Mesenchymal stem cell (in vitro differentiated cells and primary cell): ENCODE measurements around the gene TOR4A.

Experiments used
- DNase-seq: peaks from one replicate; pipeline ENCODE4 v3.0.0-alpha.2; 2013
- H2AFZ ChIP-seq: one replicate; pipeline ENCODE4 v1.6.1; 2013; ENCODE audit warnings: low read depth, mild to moderate bottlenecking, control low read depth, inconsistent platforms, low read length, moderate library complexity
- H2AK5ac ChIP-seq: 2 replicates; pipeline ENCODE4 v1.6.1; 2013; ENCODE audit warnings: low read length, moderate library complexity, mild to moderate bottlenecking, inconsistent platforms; ENCODE audit not compliant: severe bottlenecking
- H2BK120ac ChIP-seq: one replicate; pipeline ENCODE4 v1.6.1; 2013; ENCODE audit warnings: low read depth, mild to moderate bottlenecking, inconsistent platforms, low read length, moderate library complexity
- H2BK12ac ChIP-seq, 2 experiments: one replicate each; pipeline ENCODE4 v1.6.1; 2013; ENCODE audit warnings: inconsistent platforms in 2 of 2, low read length in 2 of 2, mild to moderate bottlenecking in 2 of 2, moderate library complexity in 2 of 2, control low read depth in 1 of 2
- H2BK15ac ChIP-seq: one replicate; pipeline ENCODE4 v1.6.1; 2013; ENCODE audit warnings: mild to moderate bottlenecking, low read depth, inconsistent platforms; ENCODE audit not compliant: poor library complexity, severe bottlenecking
- H2BK5ac ChIP-seq: 2 replicates; pipeline ENCODE4 v1.6.1; 2013; ENCODE audit warnings: low read depth, mild to moderate bottlenecking, low read length, control low read depth, inconsistent platforms; ENCODE audit not compliant: poor library complexity, severe bottlenecking
- H3K14ac ChIP-seq, 2 experiments: one replicate each; pipeline ENCODE4 v1.6.1; 2013; ENCODE audit warnings: inconsistent platforms in 2 of 2, low read length in 2 of 2, control low read depth in 1 of 2, mild to moderate bottlenecking in 1 of 2, moderate library complexity in 1 of 2
- H3K18ac ChIP-seq, 2 experiments: one replicate each; pipeline ENCODE4 v1.6.1; 2013; ENCODE audit warnings: inconsistent platforms in 2 of 2, low read length in 2 of 2, control low read depth in 1 of 2, low read depth in 1 of 2, mild to moderate bottlenecking in 1 of 2
- H3K23ac ChIP-seq, 2 experiments: one replicate each; pipeline ENCODE4 v1.6.1; 2013; ENCODE audit warnings: inconsistent platforms in 2 of 2, low read length in 2 of 2, mild to moderate bottlenecking in 2 of 2, moderate library complexity in 2 of 2, control low read depth in 1 of 2
- H3K27ac ChIP-seq: 2 replicates; pipeline ENCODE4 v1.5.1; 2013; ENCODE audit warnings: mild to moderate bottlenecking, moderate library complexity, low read length, control low read depth, inconsistent platforms; ENCODE audit not compliant: poor library complexity, severe bottlenecking
- H3K27me3 ChIP-seq, 2 experiments: 2 replicates each; pipeline versions ENCODE4 v1.6.1 to v1.7.0; 2013; ENCODE audit warnings: low read length in 2 of 2, mild to moderate bottlenecking in 2 of 2, moderate library complexity in 2 of 2, control low read depth in 1 of 2, inconsistent platforms in 1 of 2; ENCODE audit not compliant: control insufficient read depth in 1 of 2, insufficient read depth in 1 of 2
- H3K36me3 ChIP-seq, 2 experiments: 2 replicates each; pipeline versions ENCODE4 v1.6.1 to v1.7.0; 2013; ENCODE audit warnings: low read length in 2 of 2, control low read depth in 1 of 2, inconsistent platforms in 1 of 2, low read depth in 1 of 2, mild to moderate bottlenecking in 1 of 2; ENCODE audit not compliant: insufficient read depth in 2 of 2, control insufficient read depth in 1 of 2
- H3K4ac ChIP-seq, 2 experiments: one replicate each; pipeline ENCODE4 v1.6.1; 2013; ENCODE audit warnings: inconsistent platforms in 2 of 2, low read length in 2 of 2, mild to moderate bottlenecking in 2 of 2, moderate library complexity in 2 of 2, control low read depth in 1 of 2, low read depth in 1 of 2
- H3K4me1 ChIP-seq: 2 replicates; pipeline ENCODE4 v1.6.1; 2013; ENCODE audit warnings: low read depth, low read length, control low read depth; ENCODE audit not compliant: control insufficient read depth, insufficient read depth
- H3K4me2 ChIP-seq: 2 replicates; pipeline ENCODE4 v1.6.1; 2013; ENCODE audit warnings: low read length, mild to moderate bottlenecking, inconsistent platforms; ENCODE audit not compliant: poor library complexity, severe bottlenecking
- H3K4me3 ChIP-seq, 2 experiments: 2 replicates each; pipeline versions ENCODE4 v1.5.1 to v1.7.0; 2013; ENCODE audit warnings: low read length in 2 of 2, mild to moderate bottlenecking in 2 of 2, control low read depth in 1 of 2, low read depth in 1 of 2; ENCODE audit not compliant: insufficient read depth in 1 of 2
- H3K79me1 ChIP-seq: replicated peaks from 2 replicates; pipeline ENCODE4 v1.6.1; 2013; ENCODE audit warnings: mild to moderate bottlenecking, control low read depth, low read length, inconsistent platforms; ENCODE audit not compliant: poor library complexity, severe bottlenecking
- H3K9ac ChIP-seq: 2 replicates; pipeline ENCODE4 v1.7.0; 2013; ENCODE audit warnings: mild to moderate bottlenecking, low read length, moderate library complexity
- H3K9me3 ChIP-seq: 2 replicates; pipeline ENCODE4 v1.7.0; 2013; ENCODE audit warnings: mild to moderate bottlenecking, low read length; ENCODE audit not compliant: control insufficient read depth
- H4K8ac ChIP-seq: one replicate; pipeline ENCODE4 v1.6.1; 2013; ENCODE audit warnings: inconsistent platforms, mild to moderate bottlenecking, low read length, moderate library complexity
- H4K91ac ChIP-seq: one replicate; pipeline ENCODE4 v1.6.1; 2013; ENCODE audit warnings: mild to moderate bottlenecking, low read length, inconsistent platforms
- WGBS: methylation state at CpG from one replicate; pipeline ENCODE4 v1.1.7; 2013; ENCODE audit warnings: mixed read lengths; 5-methylcytosine and 5-hydroxymethylcytosine counted together

The TOR4A gene

GRCh38 chr9:137231372-137232039 lies 46.0 kb upstream of the TOR4A start:
- H2BK15ac ChIP-seq: no peak overlapping the region
- no peak overlapping the region for H2BK12ac ChIP-seq
- H3K36me3 ChIP-seq: peaks cover 0 to 3% of the 10 kb centered on the region in 2 experiments
- no peak overlapping the region for H2BK5ac ChIP-seq
- WGBS: 92% methylated on average over 22 of the region's 23 CpGs
- H3K18ac ChIP-seq: no peak overlapping the region
- H2BK120ac ChIP-seq: no peak overlapping the region
- no peak overlapping the region for H2AK5ac ChIP-seq
- no peak overlapping the region for H4K8ac ChIP-seq
- H3K27ac ChIP-seq: no peak overlapping the region
- H3K4me3 ChIP-seq: no peak overlapping the region
- no peak overlapping the region for H3K4me2 ChIP-seq
- H3K9me3 ChIP-seq: no peaks in the 10 kb centered on the region
- no peak for DNase-seq
- no peak overlapping the region for H3K9ac ChIP-seq
- H3K27me3 ChIP-seq: peaks cover 0 to 73% of the 10 kb centered on the region in 2 experiments
- H3K79me1 ChIP-seq: peaks cover 2% of the 10 kb centered on the region
- H3K4ac ChIP-seq: no peak overlapping the region
- peak overlapping the region; percentile 2 for H4K91ac ChIP-seq
- H2AFZ ChIP-seq: no peak overlapping the region
- H3K23ac ChIP-seq: no peak overlapping the region
- H3K4me1 ChIP-seq: peaks cover 19% of the 10 kb centered on the region
- no peak overlapping the region for H3K14ac ChIP-seq

GRCh38 chr9:137232101-137232500 lies 45.4 kb upstream of the TOR4A start:
- no peak overlapping the region for H3K14ac ChIP-seq

GRCh38 chr9:137232510-137232909 lies 45.0 kb upstream of the TOR4A start:
- H3K27ac ChIP-seq: no peak overlapping the region
- no peak overlapping the region for H3K9ac ChIP-seq
- no peaks in the 10 kb centered on the region for H3K9me3 ChIP-seq
- H4K91ac ChIP-seq: peak overlapping the region; percentile 10
- no peak overlapping the region for H4K8ac ChIP-seq
- H2BK120ac ChIP-seq: no peak overlapping the region
- H3K36me3 ChIP-seq: peaks cover 0 to 3% of the 10 kb centered on the region in 2 experiments
- H3K4me1 ChIP-seq: peaks cover 19% of the 10 kb centered on the region
- H3K4ac ChIP-seq: no peak overlapping the region
- H2BK15ac ChIP-seq: no peak overlapping the region
- no peak overlapping the region for H3K4me2 ChIP-seq
- DNase-seq: no peak
- no peak overlapping the region for H2AFZ ChIP-seq
- WGBS: 91% methylated on average over 24 of the region's 24 CpGs
- H3K27me3 ChIP-seq: peaks cover 0 to 73% of the 10 kb centered on the region in 2 experiments
- H2BK5ac ChIP-seq: no peak overlapping the region
- H3K14ac ChIP-seq: no peak overlapping the region
- no peak overlapping the region for H3K18ac ChIP-seq
- no peak overlapping the region for H3K23ac ChIP-seq
- no peak overlapping the region for H3K4me3 ChIP-seq
- H2BK12ac ChIP-seq: no peak overlapping the region
- H2AK5ac ChIP-seq: no peak overlapping the region
- peaks cover 10% of the 10 kb centered on the region for H3K79me1 ChIP-seq

More at GRCh38 chr9:137232101-137232500, 45.4 kb upstream of the TOR4A start:
- Histone ChIP-seq H3K4me3 (no peak overlapping the region), H2BK120ac (no peak overlapping the region), H3K23ac (no peak overlapping the region), H3K9ac (no peak overlapping the region), H3K27ac (no peak overlapping the region), H3K27me3 (peaks cover 0 to 73% of the 10 kb centered on the region in 2 experiments), H2BK5ac (no peak overlapping the region), H3K4me2 (no peak overlapping the region), H3K9me3 (no peaks in the 10 kb centered on the region), H3K18ac (no peak overlapping the region), H4K91ac (no peak overlapping the region), H3K79me1 (peaks cover 7% of the 10 kb centered on the region), H3K36me3 (peaks cover 0 to 3% of the 10 kb centered on the region in 2 experiments), H2BK12ac (no peak overlapping the region), H3K4ac (no peak overlapping the region), H2BK15ac (no peak overlapping the region), H4K8ac (no peak overlapping the region), H2AFZ (no peak overlapping the region), H2AK5ac (no peak overlapping the region), H3K4me1 (peaks cover 21% of the 10 kb centered on the region)
- DNase-seq: no peak
- 86% methylated on average over 10 of the region's 10 CpGs for WGBS

- WGBS: 88% methylated on average over 34 of the region's 40 CpGs
- Histone ChIP-seq H3K4me2 (no peak overlapping the region), H2BK15ac (no peak overlapping the region), H3K27me3 (peaks cover 0 to 68% of the 10 kb centered on the region in 2 experiments), H2BK120ac (no peak overlapping the region), H3K36me3 (peaks cover 0 to 3% of the 10 kb centered on the region in 2 experiments), H3K14ac (no peak overlapping the region), H2AFZ (no peak overlapping the region), H4K8ac (no peak overlapping the region), H3K79me1 (peaks cover 14% of the 10 kb centered on the region), H3K4ac (no peak overlapping the region), H3K4me1 (peaks cover 27% of the 10 kb centered on the region), H3K4me3 (no peak overlapping the region), H3K9ac (no peak overlapping the region), H4K91ac (no peak overlapping the region), H3K23ac (no peak overlapping the region), H2BK5ac (no peak overlapping the region), H2AK5ac (no peak overlapping the region), H3K18ac (no peak overlapping the region), H2BK12ac (no peak overlapping the region), H3K27ac (no peak overlapping the region), H3K9me3 (no peaks in the 10 kb centered on the region)
- no peak for DNase-seq
Observed at GRCh38 chr9:137233143-137233980, 44.2 kb upstream of the TOR4A start.
